Panc1 (cell line): ENCODE data around the gene POTEJ.
"Not testable (repeated sequence)": the region's sequence is repeated elsewhere in the genome, so short reads cannot be mapped to it uniquely, and the experiment has no call there.

Experiments
- CTCF ChIP-seq: fragments of 450-650 bp; IDR thresholded peaks from 2 replicates; pipeline ENCODE4 v1.5.1; 2017; ENCODE audit warnings: mild to moderate bottlenecking
- POLR2AphosphoS5 ChIP-seq: IDR thresholded peaks from 2 replicates; pipeline ENCODE4 v1.6.1; 2012; ENCODE audit warnings: mild to moderate bottlenecking, low read depth, low read length, moderate library complexity
- REST ChIP-seq, 2 experiments: IDR thresholded peaks; 2 replicates each; pipeline ENCODE4 v1.6.1; 2011 to 2012; ENCODE audit warnings: low read depth in 2 of 2, control low read depth in 1 of 2, low read length in 1 of 2, mild to moderate bottlenecking in 1 of 2, moderate library complexity in 1 of 2; ENCODE audit not compliant: insufficient read depth in 1 of 2
- SIN3A ChIP-seq: IDR thresholded peaks from 2 replicates; pipeline ENCODE4 v1.6.1; 2012; ENCODE audit warnings: low read depth, mild to moderate bottlenecking, low read length, moderate library complexity, borderline replicate concordance; ENCODE audit not compliant: insufficient read depth

- not testable (repeated sequence) for TF ChIP-seq CTCF; POLR2AphosphoS5; REST (IDR thresholded peaks at IDR 0.05; ENCODE audit: insufficient read depth in 1 of 2, low read depth in 2 of 2, low read length in 1 of 2); SIN3A
These were observed 39.3 kb upstream of the POTEJ start for GRCh38 chr2:130571929-130572328.
